ENCODE data around the gene OR51E1.

OR51E1 gene, protein sequence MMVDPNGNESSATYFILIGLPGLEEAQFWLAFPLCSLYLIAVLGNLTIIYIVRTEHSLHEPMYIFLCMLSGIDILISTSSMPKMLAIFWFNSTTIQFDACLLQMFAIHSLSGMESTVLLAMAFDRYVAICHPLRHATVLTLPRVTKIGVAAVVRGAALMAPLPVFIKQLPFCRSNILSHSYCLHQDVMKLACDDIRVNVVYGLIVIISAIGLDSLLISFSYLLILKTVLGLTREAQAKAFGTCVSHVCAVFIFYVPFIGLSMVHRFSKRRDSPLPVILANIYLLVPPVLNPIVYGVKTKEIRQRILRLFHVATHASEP

GRCh38 chr11:4643682-4644081 lies at the start of gene OR51E1:
Gene OR51E1, plus strand, starts transcription at chr11:4643982. Its CDS starts 8,545 bp downstream, at chr11:4652527.
- Histone ChIP-seq H3K4me1 (ENCODE audit: insufficient read depth, low read length) (no peaks in the 10 kb centered on the region; the same call in 1 of the 2 replicates), H3K9me3 (ENCODE audit: control insufficient read depth, insufficient read depth, low read length) (no peaks in the 10 kb centered on the region), H3K9ac (ENCODE audit: low read depth, low read length) (no peak within 1 kb of the TSS), H3K36me3 (ENCODE audit: insufficient read depth, low read length) (no peaks in the 10 kb centered on the region)

DNA sequence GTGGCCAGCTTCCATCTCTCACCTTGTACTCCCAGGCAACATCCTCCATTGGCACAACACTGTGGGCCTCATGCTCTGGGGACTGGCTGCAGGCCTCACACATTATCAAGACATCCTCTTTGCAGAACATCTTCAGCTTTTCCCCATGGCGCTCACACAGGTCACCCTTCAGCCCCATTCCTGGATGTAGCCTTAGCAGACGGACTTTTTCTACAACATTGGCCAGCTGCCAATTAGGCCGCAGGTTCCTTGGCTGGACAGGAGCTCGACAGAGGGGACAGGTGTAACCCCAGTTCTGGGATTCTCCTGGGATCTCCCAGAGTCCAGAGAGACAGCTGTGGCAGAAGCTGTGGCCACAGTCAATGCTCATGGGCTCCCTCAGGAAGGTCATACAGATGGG lies 38.7 kb upstream of the OR51E1 start:
- H3K9ac ChIP-seq (ENCODE audit: low read depth, low read length): no peak overlapping the region
- H3K9me3 ChIP-seq (ENCODE audit: control insufficient read depth, insufficient read depth, low read length): no peaks in the 10 kb centered on the region
- no peaks in the 10 kb centered on the region for H3K4me1 ChIP-seq (ENCODE audit: insufficient read depth, low read length)
- H3K36me3 ChIP-seq (ENCODE audit: insufficient read depth, low read length): no peaks in the 10 kb centered on the region

GRCh38 chr11:4606231-4607015 lies 37.4 kb upstream of the OR51E1 start:
- H3K9me3 ChIP-seq (ENCODE audit: control insufficient read depth, insufficient read depth, low read length): no peaks in the 10 kb centered on the region
- no peaks in the 10 kb centered on the region for H3K36me3 ChIP-seq (ENCODE audit: insufficient read depth, low read length)
- H3K9ac ChIP-seq (ENCODE audit: low read depth, low read length): 0 out of 2 replicates have a peak overlapping the region, but pooled peaks have one; percentile 99

DNA sequence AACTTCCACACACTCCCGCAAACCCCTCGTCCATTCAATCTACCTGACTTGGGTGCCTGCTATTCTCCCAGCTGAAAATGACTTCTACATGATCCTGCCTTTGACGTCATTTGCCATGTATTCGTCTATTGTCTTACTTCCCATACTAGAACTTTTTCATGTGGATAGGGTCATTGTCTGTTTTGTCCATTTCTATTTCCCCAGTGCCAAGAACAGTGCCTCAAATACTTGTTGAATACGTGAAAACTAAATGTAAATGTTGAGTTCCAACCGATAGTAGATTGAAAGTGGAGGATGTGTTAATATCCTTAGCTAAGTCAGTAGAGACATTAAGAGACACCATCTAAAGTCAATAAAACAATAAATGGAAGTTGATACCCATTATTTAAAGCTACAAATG lies 36.7 kb upstream of the OR51E1 start:
- H3K9ac ChIP-seq (ENCODE audit: low read depth, low read length): peak overlapping the region; percentile 99
- no peaks in the 10 kb centered on the region for H3K36me3 ChIP-seq (ENCODE audit: insufficient read depth, low read length)
- no peaks in the 10 kb centered on the region for H3K4me1 ChIP-seq (ENCODE audit: insufficient read depth, low read length)
- no peaks in the 10 kb centered on the region for H3K9me3 ChIP-seq (ENCODE audit: control insufficient read depth, insufficient read depth, low read length)

More at GRCh38 chr11:4606231-4607015, 37.4 kb upstream of the OR51E1 start:
- H3K4me1 ChIP-seq (ENCODE audit: insufficient read depth, low read length): no peaks in the 10 kb centered on the region

DNA sequence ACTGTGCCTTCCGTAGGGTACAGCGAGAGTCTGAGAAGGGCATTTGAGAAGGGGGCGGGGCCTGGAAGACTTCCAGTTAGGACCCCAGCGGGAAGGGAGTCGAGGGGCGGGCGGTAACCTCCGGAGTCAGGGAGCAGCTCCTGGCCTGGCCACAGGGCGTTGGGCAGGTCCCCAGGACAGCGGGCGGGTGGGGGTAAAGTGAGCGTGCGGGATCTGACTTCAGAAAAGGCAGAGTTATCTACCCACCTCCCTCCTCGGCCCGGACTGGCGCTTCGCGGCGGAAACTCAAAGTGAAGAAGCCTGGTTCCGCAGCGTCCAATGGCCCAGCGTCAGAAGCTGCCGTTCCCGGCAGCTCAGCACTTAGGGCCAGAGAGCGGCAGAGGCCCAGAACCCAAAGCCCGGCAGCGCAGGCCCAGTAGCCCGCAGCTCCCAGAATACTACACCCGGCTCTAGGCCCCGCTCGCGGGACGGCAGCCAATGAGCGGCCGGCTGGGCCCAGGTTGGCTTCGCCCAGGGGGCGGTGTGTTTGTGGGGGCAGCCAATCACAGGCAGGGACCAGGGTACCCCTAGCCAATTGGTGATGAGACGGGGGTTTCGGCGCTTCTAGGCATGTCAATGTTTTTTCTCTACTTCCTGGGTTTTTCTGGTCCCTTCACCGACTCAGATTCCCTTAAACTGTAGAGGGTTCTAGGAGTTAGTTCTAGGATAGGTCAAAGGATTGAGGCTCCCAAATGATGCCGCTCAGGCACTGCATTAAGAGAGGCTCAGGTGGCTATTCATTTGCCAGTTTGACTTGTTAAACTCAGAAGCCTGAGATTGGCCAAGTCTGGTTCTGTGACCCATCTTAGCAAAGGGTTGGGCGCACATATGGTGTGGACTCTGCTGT lies 35.8 kb upstream of the OR51E1 start, which contains the start of gene TRIM68:
Gene TRIM68, minus strand, starts transcription at position 451 of the 886 bp plus-strand sequence. CDS start 2,727 bp downstream, outside the sequence.
- Histone ChIP-seq H3K4me1 (ENCODE audit: insufficient read depth, low read length) (no peaks in the 10 kb centered on the region), H3K36me3 (ENCODE audit: insufficient read depth, low read length) (no peaks in the 10 kb centered on the region), H3K9me3 (ENCODE audit: control insufficient read depth, insufficient read depth, low read length) (no peaks in the 10 kb centered on the region), H3K9ac (ENCODE audit: low read depth, low read length) (peak within 1 kb of the TSS; percentile 99)

DNA sequence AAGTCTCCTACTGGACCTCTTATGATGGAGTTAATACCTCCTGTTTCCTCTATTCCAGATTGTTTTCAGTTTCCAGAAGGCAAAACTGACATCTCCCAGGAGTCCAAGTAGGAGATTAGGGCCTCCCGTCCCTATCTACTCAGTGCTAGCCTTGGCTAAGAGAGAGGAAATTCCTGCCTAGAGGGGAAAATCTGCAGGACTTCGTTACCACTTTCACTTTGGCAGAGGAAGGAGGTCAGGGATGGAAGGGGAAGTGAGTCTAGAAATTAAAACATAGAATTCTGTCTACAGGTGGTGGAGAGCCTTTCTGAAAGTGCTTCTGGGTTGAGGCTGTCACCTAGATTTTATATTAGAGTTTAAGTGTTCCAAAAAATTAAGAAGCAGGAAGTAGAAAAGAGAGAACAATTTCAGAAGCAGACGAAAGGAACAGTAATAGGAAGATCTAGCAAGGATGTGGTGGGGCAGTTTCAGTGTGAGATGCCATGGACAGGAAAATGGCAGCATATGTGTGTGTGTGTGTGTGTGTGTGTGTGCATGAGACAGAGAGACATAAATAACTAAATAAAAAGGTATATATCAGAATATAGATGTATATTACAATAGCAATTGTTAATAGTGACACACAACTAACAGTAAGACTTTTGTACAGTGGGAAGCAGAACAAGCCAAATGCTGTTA lies 33.4 kb upstream of the OR51E1 start:
- no peaks in the 10 kb centered on the region for H3K4me1 ChIP-seq (ENCODE audit: insufficient read depth, low read length)
- H3K9ac ChIP-seq (ENCODE audit: low read depth, low read length): no peak overlapping the region
- no peaks in the 10 kb centered on the region for H3K9me3 ChIP-seq (ENCODE audit: control insufficient read depth, insufficient read depth, low read length)
- H3K36me3 ChIP-seq (ENCODE audit: insufficient read depth, low read length): no peaks in the 10 kb centered on the region

DNA sequence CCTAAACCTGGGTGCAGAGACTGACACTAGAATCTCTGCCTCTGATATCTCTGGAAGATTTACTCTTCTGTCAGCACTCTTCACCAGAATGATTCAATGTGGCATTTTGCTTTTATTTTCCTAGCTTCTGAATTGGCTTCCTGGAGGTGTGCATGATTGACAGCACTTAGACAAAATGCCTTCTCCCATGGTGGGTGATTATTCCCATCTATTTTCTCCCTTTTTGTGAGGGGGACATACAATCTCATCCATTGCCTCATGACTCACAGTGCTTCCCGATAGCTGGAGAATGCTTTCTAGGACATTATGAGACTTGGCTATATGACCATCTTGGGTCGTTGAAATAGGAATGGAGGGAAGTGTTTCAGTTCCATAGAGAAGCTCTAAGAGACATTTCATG lies 31.8 kb upstream of the OR51E1 start:
- H3K9me3 ChIP-seq (ENCODE audit: control insufficient read depth, insufficient read depth, low read length): no peaks in the 10 kb centered on the region
- no peak overlapping the region for H3K9ac ChIP-seq (ENCODE audit: low read depth, low read length)

DNA sequence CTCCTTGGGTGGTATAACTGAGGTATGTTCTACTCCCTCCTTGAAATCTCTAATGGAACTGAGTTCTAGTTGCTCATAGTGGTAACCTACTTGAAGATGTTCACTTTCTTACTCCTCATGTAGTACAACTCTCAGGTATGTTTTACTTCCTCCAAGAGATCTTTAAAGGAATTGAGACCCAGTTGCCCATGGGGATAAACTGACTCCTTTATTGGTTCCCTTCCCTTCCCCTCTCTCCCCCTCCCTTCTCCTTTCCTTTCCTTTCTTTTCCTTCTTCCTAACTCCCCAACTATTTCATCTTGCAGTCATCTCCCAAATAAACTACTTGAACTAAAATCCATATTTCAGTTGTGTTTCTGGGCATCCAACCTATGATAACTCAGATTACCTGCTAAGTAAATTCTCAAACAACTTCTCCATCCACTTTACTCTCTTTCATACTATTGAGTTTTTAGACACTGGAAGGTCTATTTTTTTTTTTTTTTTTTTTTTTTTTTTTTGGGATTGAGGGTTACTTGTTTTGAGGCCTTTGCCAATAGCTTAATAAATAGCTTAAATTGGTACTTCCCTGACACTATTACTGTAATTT lies 27.8 kb upstream of the OR51E1 start:
- H3K36me3 ChIP-seq (ENCODE audit: insufficient read depth, low read length): no peaks in the 10 kb centered on the region
- no peaks in the 10 kb centered on the region for H3K9me3 ChIP-seq (ENCODE audit: control insufficient read depth, insufficient read depth, low read length)
- no peaks in the 10 kb centered on the region for H3K4me1 ChIP-seq (ENCODE audit: insufficient read depth, low read length)
- H3K9ac ChIP-seq (ENCODE audit: low read depth, low read length): no peak overlapping the region

More for the DNA sequence above, 31.8 kb upstream of the OR51E1 start:
- H3K36me3 ChIP-seq (ENCODE audit: insufficient read depth, low read length): no peaks in the 10 kb centered on the region
- H3K4me1 ChIP-seq (ENCODE audit: insufficient read depth, low read length): no peaks in the 10 kb centered on the region

GRCh38 chr11:4619514-4619913 lies 24.3 kb upstream of the OR51E1 start:
- Histone ChIP-seq H3K9me3 (ENCODE audit: control insufficient read depth, insufficient read depth, low read length) (no peaks in the 10 kb centered on the region), H3K9ac (ENCODE audit: low read depth, low read length) (no peak overlapping the region), H3K36me3 (ENCODE audit: insufficient read depth, low read length) (no peaks in the 10 kb centered on the region), H3K4me1 (ENCODE audit: insufficient read depth, low read length) (no peaks in the 10 kb centered on the region)

DNA sequence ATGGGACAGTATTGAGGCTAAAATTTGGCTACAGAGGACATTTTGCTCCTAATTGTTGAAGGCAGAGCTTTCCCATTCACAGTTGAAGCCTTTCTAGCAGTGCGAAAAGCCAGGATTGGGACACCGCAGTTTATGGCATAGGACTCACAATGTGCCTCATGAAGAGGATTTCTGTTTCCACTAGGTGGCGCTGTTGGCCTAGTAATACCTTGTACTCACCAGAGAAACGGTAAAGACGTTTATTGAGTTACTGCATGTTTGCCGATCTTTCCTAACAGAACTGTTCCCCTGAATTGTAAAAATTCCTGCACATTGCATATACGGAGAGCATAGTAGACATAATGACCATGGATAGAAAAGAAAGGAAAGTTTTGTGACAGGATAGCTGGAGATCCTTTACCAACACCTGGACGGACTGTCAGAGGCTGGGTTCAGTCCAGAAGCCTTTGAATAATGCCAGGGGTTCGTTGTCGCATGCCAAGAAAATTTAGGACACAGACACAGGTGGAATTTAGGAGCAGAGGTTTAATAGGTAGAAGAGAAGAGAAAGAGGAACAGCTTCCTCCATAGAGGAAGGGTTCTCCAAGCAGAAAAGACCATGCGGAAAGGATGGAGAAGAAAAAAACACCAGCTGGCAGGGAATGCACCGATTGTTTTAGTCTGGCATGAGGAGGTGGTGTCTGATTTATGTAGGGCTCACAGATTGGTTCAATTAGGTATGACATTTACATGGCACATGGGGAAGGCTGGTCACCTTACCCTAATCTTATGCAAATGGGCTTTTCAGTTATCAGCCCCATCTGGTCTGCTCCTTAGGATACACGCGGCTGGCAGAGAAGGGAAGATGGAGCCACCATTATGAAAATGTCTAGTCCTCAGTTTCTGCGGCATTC lies 17.3 kb upstream of the OR51E1 start:
- H3K9ac ChIP-seq (ENCODE audit: low read depth, low read length): no peak overlapping the region
- peaks cover 14% of the 10 kb centered on the region; the same call in 1 of the 2 replicates for H3K4me1 ChIP-seq (ENCODE audit: insufficient read depth, low read length)

DNA sequence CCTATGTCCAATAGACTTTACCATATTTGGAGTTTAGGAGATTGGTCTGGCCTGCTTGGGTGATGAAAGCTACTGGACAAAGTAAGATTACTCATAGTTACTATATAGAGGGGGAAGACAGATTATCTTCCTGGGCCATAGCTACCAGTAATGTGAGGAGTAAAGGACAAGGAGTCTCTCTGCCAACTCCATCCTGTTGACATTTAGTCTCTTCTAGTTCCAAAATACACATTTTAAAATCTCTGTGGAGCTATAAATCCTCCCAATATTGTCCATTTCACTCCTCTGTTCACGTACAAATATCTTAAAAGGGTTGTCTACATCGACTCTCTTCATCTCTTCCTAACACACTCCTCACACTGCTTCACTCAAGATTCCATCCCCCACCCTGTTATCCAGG lies 7.6 kb upstream of the OR51E1 start:
- Histone ChIP-seq H3K4me1 (ENCODE audit: insufficient read depth, low read length) (no peaks in the 10 kb centered on the region), H3K9ac (ENCODE audit: low read depth, low read length) (no peak overlapping the region), H3K9me3 (ENCODE audit: control insufficient read depth, insufficient read depth, low read length) (no peaks in the 10 kb centered on the region), H3K36me3 (ENCODE audit: insufficient read depth, low read length) (no peaks in the 10 kb centered on the region)

More for the DNA sequence above, 17.3 kb upstream of the OR51E1 start:
- no peaks in the 10 kb centered on the region for H3K36me3 ChIP-seq (ENCODE audit: insufficient read depth, low read length)
- H3K9me3 ChIP-seq (ENCODE audit: control insufficient read depth, insufficient read depth, low read length): no peaks in the 10 kb centered on the region

DNA sequence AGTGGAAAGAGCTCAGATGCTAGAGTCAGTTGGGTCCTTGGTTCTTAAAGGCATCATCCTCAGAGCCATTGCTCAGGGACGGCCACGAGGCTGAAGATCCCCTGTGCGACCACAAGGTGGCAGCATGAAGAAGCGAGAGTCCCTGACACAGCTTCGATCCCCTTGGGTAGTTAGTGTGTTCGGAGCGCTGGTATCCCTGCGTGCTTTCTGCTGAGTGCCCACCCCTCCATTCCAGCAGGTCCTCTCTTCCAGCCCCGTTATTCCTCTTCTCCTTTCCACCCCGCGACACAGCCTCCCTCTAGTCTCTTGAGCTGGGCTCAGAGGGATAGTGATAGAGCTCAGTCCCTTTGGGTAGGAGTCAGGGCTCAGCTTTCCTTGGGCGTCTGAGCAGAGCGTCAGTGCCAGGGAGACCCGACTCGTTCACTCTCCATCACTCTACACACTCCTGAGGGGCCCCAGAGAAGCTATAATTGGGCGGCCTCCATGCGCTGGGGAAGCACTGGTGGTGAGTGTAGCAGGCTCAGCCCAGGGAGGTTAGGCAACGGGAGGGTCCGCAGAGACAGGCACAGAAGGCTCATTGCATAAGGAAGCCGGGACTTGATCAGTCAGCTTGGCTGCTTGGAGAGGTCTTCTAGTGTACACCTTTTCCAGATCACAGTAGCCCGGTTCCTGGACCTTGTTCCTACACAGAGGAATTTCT lies 6.7 kb upstream of the OR51E1 start, which contains the start of gene OR51D1:
Gene OR51D1, plus strand, starts transcription at position 516 of the 700 bp plus-strand sequence. CDS start 2,314 bp downstream, outside the sequence.
- H3K4me1 ChIP-seq (ENCODE audit: insufficient read depth, low read length): no peaks in the 10 kb centered on the region; the same call in 1 of the 2 replicates
- peak within 1 kb of the TSS; percentile 4; the same call in 1 of the 2 replicates for H3K9ac ChIP-seq (ENCODE audit: low read depth, low read length)
- H3K9me3 ChIP-seq (ENCODE audit: control insufficient read depth, insufficient read depth, low read length): no peaks in the 10 kb centered on the region
- H3K36me3 ChIP-seq (ENCODE audit: insufficient read depth, low read length): no peaks in the 10 kb centered on the region

Measured in ES-I3 (cell line).